Measurements from ENCODE around the gene KLHL29.

KLHL29 gene

GRCh38 chr2:23445450-23445868 is 60.5 kb downstream of the KLHL29 start:
- Histone ChIP-seq H3K27me3 (ENCODE audit: low read depth) (no peaks in the 10 kb centered on the region), H3K4me3 (no peak overlapping the region), H3K4me1 (no peaks in the 10 kb centered on the region), H3K36me3 (replicated peaks) (no peaks in the 10 kb centered on the region), H3K9me3 (0 out of 2 replicates have a peak, but pooled peaks cover 2% of the 10 kb centered on the region)
- DNase-seq (ENCODE audit: low spot score in 2 of 2), result no peak
- in situ Hi-C loops (cut with MboI; ENCODE audit: low sequenced_read_pairs), result no loop called here

- no peaks in the 10 kb centered on the region for H3K4me1 ChIP-seq
- DNase-seq (ENCODE audit: low spot score in 2 of 2), result no peak
- no peak overlapping the region for H3K4me3 ChIP-seq
- in situ Hi-C loops (cut with MboI; ENCODE audit: low sequenced_read_pairs), result no loop called here
- no peaks in the 10 kb centered on the region for H3K9me3 ChIP-seq
- H3K27me3 ChIP-seq (ENCODE audit: low read depth), result no peaks in the 10 kb centered on the region
- no peaks in the 10 kb centered on the region for H3K36me3 ChIP-seq (replicated peaks)
Observed at GRCh38 chr2:23446916-23447315, 61.9 kb downstream of the KLHL29 start.

GRCh38 chr2:23447405-23447804 is 62.4 kb downstream of the KLHL29 start:
- H3K4me1 ChIP-seq, result no peaks in the 10 kb centered on the region
- DNase-seq (ENCODE audit: low spot score in 2 of 2), result no peak
- in situ Hi-C loops (cut with MboI; ENCODE audit: low sequenced_read_pairs), result no loop called here
- H3K4me3 ChIP-seq, result no peak overlapping the region
- no peaks in the 10 kb centered on the region for H3K36me3 ChIP-seq (replicated peaks)
- no peaks in the 10 kb centered on the region for H3K27me3 ChIP-seq (ENCODE audit: low read depth)
- no peaks in the 10 kb centered on the region for H3K9me3 ChIP-seq

GRCh38 chr2:23448906-23449305 is 63.9 kb downstream of the KLHL29 start:
- no peaks in the 10 kb centered on the region for H3K36me3 ChIP-seq (replicated peaks)
- H3K4me3 ChIP-seq, result no peak overlapping the region
- in situ Hi-C loops (cut with MboI; ENCODE audit: low sequenced_read_pairs), result no loop called here
- no peaks in the 10 kb centered on the region for H3K9me3 ChIP-seq
- H3K27me3 ChIP-seq (ENCODE audit: low read depth), result no peaks in the 10 kb centered on the region
- no peaks in the 10 kb centered on the region for H3K4me1 ChIP-seq
- DNase-seq (ENCODE audit: low spot score in 2 of 2), result no peak

GRCh38 chr2:23449413-23449812 is 64.4 kb downstream of the KLHL29 start:
- in situ Hi-C loops (cut with MboI; ENCODE audit: low sequenced_read_pairs), result no loop called here
- no peaks in the 10 kb centered on the region for H3K36me3 ChIP-seq (replicated peaks)
- H3K27me3 ChIP-seq (ENCODE audit: low read depth), result no peaks in the 10 kb centered on the region
- H3K4me3 ChIP-seq, result no peak overlapping the region
- no peaks in the 10 kb centered on the region for H3K9me3 ChIP-seq
- DNase-seq (ENCODE audit: low spot score in 2 of 2), result no peak
- H3K4me1 ChIP-seq, result peaks cover 3% of the 10 kb centered on the region; the same call in 1 of the 2 replicates

- Histone ChIP-seq H3K4me3 (no peak overlapping the region), H3K4me1 (peaks cover 3% of the 10 kb centered on the region; the same call in 1 of the 2 replicates), H3K27me3 (ENCODE audit: low read depth) (no peaks in the 10 kb centered on the region), H3K36me3 (replicated peaks) (no peaks in the 10 kb centered on the region), H3K9me3 (no peaks in the 10 kb centered on the region)
- in situ Hi-C loops (cut with MboI; ENCODE audit: low sequenced_read_pairs), result no loop called here
- no peak for DNase-seq (ENCODE audit: low spot score in 2 of 2)
Observed at GRCh38 chr2:23449831-23450331, 64.9 kb downstream of the KLHL29 start.

GRCh38 chr2:23452372-23452771 is 67.4 kb downstream of the KLHL29 start:
- H3K9me3 ChIP-seq, result no peaks in the 10 kb centered on the region
- H3K4me1 ChIP-seq, result peaks cover 3% of the 10 kb centered on the region; the same call in 1 of the 2 replicates
- H3K4me3 ChIP-seq, result no peak overlapping the region
- no peaks in the 10 kb centered on the region for H3K36me3 ChIP-seq (replicated peaks)
- in situ Hi-C loops (cut with MboI; ENCODE audit: low sequenced_read_pairs), result no loop called here
- DNase-seq (ENCODE audit: low spot score in 2 of 2), result no peak
- H3K27me3 ChIP-seq (ENCODE audit: low read depth), result no peaks in the 10 kb centered on the region

GRCh38 chr2:23452853-23453420 is 68.0 kb downstream of the KLHL29 start:
- Histone ChIP-seq H3K36me3 (replicated peaks) (no peaks in the 10 kb centered on the region), H3K9me3 (no peaks in the 10 kb centered on the region), H3K27me3 (ENCODE audit: low read depth) (no peaks in the 10 kb centered on the region), H3K4me1 (peaks cover 3% of the 10 kb centered on the region; the same call in 1 of the 2 replicates), H3K4me3 (no peak overlapping the region)
- in situ Hi-C loops (cut with MboI; ENCODE audit: low sequenced_read_pairs), result no loop called here
- no peak for DNase-seq (ENCODE audit: low spot score in 2 of 2)

- no peaks in the 10 kb centered on the region for H3K27me3 ChIP-seq (ENCODE audit: low read depth)
Observed at GRCh38 chr2:23453432-23453831, 68.5 kb downstream of the KLHL29 start.

GRCh38 chr2:23453836-23454460 is 69.0 kb downstream of the KLHL29 start:
- Histone ChIP-seq H3K27me3 (ENCODE audit: low read depth) (no peaks in the 10 kb centered on the region), H3K9me3 (no peaks in the 10 kb centered on the region), H3K4me3 (no peak overlapping the region), H3K36me3 (replicated peaks) (no peaks in the 10 kb centered on the region), H3K4me1 (peaks cover 3% of the 10 kb centered on the region; the same call in 1 of the 2 replicates)
- DNase-seq (ENCODE audit: low spot score in 2 of 2), result peak in 1 of 2 experiments; percentile 26
- in situ Hi-C loops (cut with MboI; ENCODE audit: low sequenced_read_pairs), result no loop called here

More at GRCh38 chr2:23453432-23453831, 68.5 kb downstream of the KLHL29 start:
- Histone ChIP-seq H3K9me3 (no peaks in the 10 kb centered on the region), H3K36me3 (replicated peaks) (no peaks in the 10 kb centered on the region), H3K4me1 (peaks cover 3% of the 10 kb centered on the region; the same call in 1 of the 2 replicates), H3K4me3 (no peak overlapping the region)
- in situ Hi-C loops (cut with MboI; ENCODE audit: low sequenced_read_pairs), result no loop called here
- no peak for DNase-seq (ENCODE audit: low spot score in 2 of 2)

GRCh38 chr2:23454501-23455120 is 69.6 kb downstream of the KLHL29 start:
- in situ Hi-C loops (cut with MboI; ENCODE audit: low sequenced_read_pairs), result no loop called here
- DNase-seq (ENCODE audit: low spot score in 2 of 2), result peak in 1 of 2 experiments; percentile 10
- no peaks in the 10 kb centered on the region for H3K9me3 ChIP-seq
- H3K36me3 ChIP-seq (replicated peaks), result no peaks in the 10 kb centered on the region
- H3K4me3 ChIP-seq, result no peak overlapping the region
- no peaks in the 10 kb centered on the region for H3K27me3 ChIP-seq (ENCODE audit: low read depth)
- H3K4me1 ChIP-seq, result peaks cover 3% of the 10 kb centered on the region; the same call in 1 of the 2 replicates

GRCh38 chr2:23456396-23456795 is 71.4 kb downstream of the KLHL29 start:
- in situ Hi-C loops (cut with MboI; ENCODE audit: low sequenced_read_pairs), result no loop called here
- H3K27me3 ChIP-seq (ENCODE audit: low read depth), result peaks cover 2% of the 10 kb centered on the region; the same call in 1 of the 2 replicates
- H3K4me3 ChIP-seq, result no peak overlapping the region
- no peaks in the 10 kb centered on the region for H3K9me3 ChIP-seq
- H3K36me3 ChIP-seq (replicated peaks), result no peaks in the 10 kb centered on the region
- no peak for DNase-seq (ENCODE audit: low spot score in 2 of 2)
- H3K4me1 ChIP-seq, result peaks cover 3% of the 10 kb centered on the region; the same call in 1 of the 2 replicates

GRCh38 chr2:23456881-23457760 is 72.1 kb downstream of the KLHL29 start:
- no peaks in the 10 kb centered on the region for H3K36me3 ChIP-seq (replicated peaks)
- H3K4me1 ChIP-seq, result peaks cover 3% of the 10 kb centered on the region; the same call in 1 of the 2 replicates
- no peak overlapping the region for H3K4me3 ChIP-seq
- DNase-seq (ENCODE audit: low spot score in 2 of 2), result no peak
- no peaks in the 10 kb centered on the region for H3K9me3 ChIP-seq
- peaks cover 2% of the 10 kb centered on the region; the same call in 1 of the 2 replicates for H3K27me3 ChIP-seq (ENCODE audit: low read depth)
- in situ Hi-C loops (cut with MboI; ENCODE audit: low sequenced_read_pairs), result no loop called here
